ENCODE measurements around the gene WASHC4. TPM values are rescaled to one million over a fixed set of nuclear protein-coding genes. Genes with fewer than 3 reads are reported as not detected.
A peak's percentile ranks its signal among the peaks of the same experiment; 100 is the strongest.

The WASHC4 gene
- total and polyA plus RNA-seq, 10 donors = 25.2 to 172 (median 92.7) TPM

DNA sequence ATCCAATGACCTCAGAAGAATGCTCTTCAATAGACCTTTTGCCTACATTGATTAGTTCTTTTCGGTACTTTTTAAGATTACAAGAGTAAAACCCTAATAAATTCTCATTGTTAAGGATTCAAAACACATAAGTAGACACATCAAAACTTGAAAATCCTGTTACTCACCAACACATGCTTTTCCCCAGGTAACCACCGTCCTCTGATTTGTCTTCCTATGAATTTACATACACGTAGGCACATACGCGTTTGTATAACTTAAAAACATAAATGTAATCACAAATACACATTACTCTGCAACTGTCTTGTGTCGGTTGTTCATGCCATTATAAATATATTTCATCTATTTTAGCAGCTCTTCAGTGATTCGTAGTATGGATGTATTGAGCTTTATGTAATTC, 910 bp upstream of the WASHC4 start:
- Histone ChIP-seq H3K27ac (peak overlapping the region in 1 of 8 donors; percentile 98), H3K4me1 (peaks cover 13 to 43% (median 33%) of the 10 kb centered on the region in 6 donors), H3K36me3 (peaks cover 0 to 8% (median under 1%) of the 10 kb centered on the region in 6 donors), H3K4me3 (peak overlapping the region in 6 of 8 donors; percentile 78 to 97 (median 92)), H3K27me3 (replicated peaks in 1 of 7) (peaks cover 0 to 17% (median 0%) of the 10 kb centered on the region in 7 donors), H3K9me3 (peaks cover 0 to 4% (median 0%) of the 10 kb centered on the region in 8 donors)
- 48 to 52% (median 52%) methylated on average over 7 of the region's 7 CpGs for WGBS, 5 donors
- DNase-seq = no peak
- intact Hi-C loops (cut with DNase I; ENCODE audit: low total_unique reads) = no loop called here
- TF ChIP-seq, protein P1, sequence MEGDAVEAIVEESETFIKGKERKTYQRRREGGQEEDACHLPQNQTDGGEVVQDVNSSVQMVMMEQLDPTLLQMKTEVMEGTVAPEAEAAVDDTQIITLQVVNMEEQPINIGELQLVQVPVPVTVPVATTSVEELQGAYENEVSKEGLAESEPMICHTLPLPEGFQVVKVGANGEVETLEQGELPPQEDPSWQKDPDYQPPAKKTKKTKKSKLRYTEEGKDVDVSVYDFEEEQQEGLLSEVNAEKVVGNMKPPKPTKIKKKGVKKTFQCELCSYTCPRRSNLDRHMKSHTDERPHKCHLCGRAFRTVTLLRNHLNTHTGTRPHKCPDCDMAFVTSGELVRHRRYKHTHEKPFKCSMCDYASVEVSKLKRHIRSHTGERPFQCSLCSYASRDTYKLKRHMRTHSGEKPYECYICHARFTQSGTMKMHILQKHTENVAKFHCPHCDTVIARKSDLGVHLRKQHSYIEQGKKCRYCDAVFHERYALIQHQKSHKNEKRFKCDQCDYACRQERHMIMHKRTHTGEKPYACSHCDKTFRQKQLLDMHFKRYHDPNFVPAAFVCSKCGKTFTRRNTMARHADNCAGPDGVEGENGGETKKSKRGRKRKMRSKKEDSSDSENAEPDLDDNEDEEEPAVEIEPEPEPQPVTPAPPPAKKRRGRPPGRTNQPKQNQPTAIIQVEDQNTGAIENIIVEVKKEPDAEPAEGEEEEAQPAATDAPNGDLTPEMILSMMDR (IDR thresholded peaks at IDR 0.05 in 8 of 11, conservative IDR thresholded peaks at IDR 0.05 in 3 of 11) = no peak
- TF ChIP-seq POLR2AphosphoS5 (IDR thresholded peaks at IDR 0.05) = no peak
- no peak for TF ChIP-seq POLR2A (IDR thresholded peaks at IDR 0.05)

DNA sequence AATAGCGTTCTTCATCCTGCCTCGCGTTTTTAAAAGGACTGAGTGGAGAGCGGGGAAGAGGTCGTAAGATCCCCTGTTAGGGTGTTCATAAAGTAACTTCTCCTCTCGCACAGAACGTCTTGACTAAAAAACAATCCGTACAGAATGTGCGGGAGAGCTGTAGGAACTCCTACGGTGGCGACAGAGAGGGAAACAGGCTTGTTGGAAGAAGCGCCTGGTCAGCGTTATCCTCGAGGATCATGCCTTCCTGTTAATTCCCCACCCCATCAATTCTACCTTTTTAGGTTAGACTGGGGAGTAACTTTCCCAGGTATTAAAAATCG, 399 bp upstream of the WASHC4 start:
- H3K9me3 ChIP-seq = peaks cover 0 to 4% (median 0%) of the 10 kb centered on the region in 8 donors
- H3K27me3 ChIP-seq (replicated peaks in 1 of 7) = peaks cover 0 to 17% (median 0%) of the 10 kb centered on the region in 7 donors
- 0 to 1% (median 1%) methylated on average over 15 of the region's 15 CpGs for WGBS, 5 donors
- peaks cover 18 to 48% (median 38%) of the 10 kb centered on the region in 6 donors for H3K4me1 ChIP-seq
- peaks cover 0 to 13% (median 3%) of the 10 kb centered on the region in 6 donors for H3K36me3 ChIP-seq
- no peak for TF ChIP-seq POLR2AphosphoS5 (IDR thresholded peaks at IDR 0.05)
- TF ChIP-seq, protein P1 (IDR thresholded peaks at IDR 0.05 in 8 of 11, conservative IDR thresholded peaks at IDR 0.05 in 3 of 11) = no peak
- no peak for TF ChIP-seq POLR2A (IDR thresholded peaks at IDR 0.05)
- no peak for DNase-seq
- intact Hi-C loops (cut with DNase I; ENCODE audit: low total_unique reads) = no loop called here
- peak overlapping the region; percentile 78 to 97 (median 91) for H3K4me3 ChIP-seq
- H3K27ac ChIP-seq = peak overlapping the region; percentile 97 to 99 (median 98)

DNA sequence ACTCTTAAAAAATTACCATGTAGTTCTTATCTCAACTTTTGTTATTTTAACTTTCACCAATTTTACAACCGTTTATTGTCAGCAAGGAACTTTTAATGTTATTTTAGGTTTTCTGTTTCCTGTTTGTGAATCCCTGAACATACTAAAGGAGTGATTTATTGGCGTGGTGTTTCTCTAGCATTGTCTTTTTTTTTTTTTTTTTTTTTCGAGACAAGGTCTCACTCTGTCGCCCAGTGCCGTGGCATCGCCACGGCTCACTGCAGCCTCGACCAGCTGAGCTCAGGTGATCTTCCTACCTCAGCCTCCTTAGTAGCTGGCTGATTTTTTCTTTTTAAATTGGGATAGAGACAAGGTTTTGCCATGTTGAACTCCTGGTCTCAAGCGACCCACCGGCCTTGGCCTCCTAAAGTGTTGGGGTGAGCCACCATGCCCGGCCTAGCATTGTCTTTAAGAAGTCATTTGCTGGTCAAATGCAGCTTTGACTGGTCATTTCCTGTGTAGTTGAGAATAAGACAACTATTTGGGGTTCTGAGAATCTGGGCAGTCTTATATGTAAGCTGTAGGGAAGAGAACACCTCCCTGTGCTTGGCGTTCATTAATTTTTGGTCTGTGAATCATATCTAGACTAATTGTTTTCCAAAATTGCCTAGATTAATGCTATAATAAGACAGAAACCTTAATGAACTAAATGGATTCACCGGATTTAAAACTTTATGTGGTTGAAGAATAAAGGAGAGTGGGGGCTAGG, 2.1 kb downstream of the WASHC4 start:
- peaks cover 0 to 14% (median 0%) of the 10 kb centered on the region in 7 donors for H3K27me3 ChIP-seq (replicated peaks in 1 of 7)
- H3K27ac ChIP-seq = peak overlapping the region in 7 of 8 donors; percentile 97 to 99 (median 99)
- peak overlapping the region; percentile 12 to 97 (median 91) for H3K4me3 ChIP-seq
- peaks cover 19 to 73% (median 52%) of the 10 kb centered on the region in 6 donors for H3K4me1 ChIP-seq
- peaks cover 0 to 4% (median 0%) of the 10 kb centered on the region in 8 donors for H3K9me3 ChIP-seq
- TF ChIP-seq POLR2A (IDR thresholded peaks at IDR 0.05) = no peak
- TF ChIP-seq, protein P1 (IDR thresholded peaks at IDR 0.05 in 8 of 11, conservative IDR thresholded peaks at IDR 0.05 in 3 of 11) = no peak
- TF ChIP-seq POLR2AphosphoS5 (IDR thresholded peaks at IDR 0.05) = peak in 1 of 3 donors; percentile 27
- peaks cover 0 to 38% (median 14%) of the 10 kb centered on the region in 6 donors for H3K36me3 ChIP-seq
- intact Hi-C loops (cut with DNase I; ENCODE audit: low total_unique reads) = no loop called here
- peak; percentile 79 for DNase-seq
- 8 to 23% (median 12%) methylated on average over 13 of the region's 13 CpGs for WGBS, 5 donors

DNA sequence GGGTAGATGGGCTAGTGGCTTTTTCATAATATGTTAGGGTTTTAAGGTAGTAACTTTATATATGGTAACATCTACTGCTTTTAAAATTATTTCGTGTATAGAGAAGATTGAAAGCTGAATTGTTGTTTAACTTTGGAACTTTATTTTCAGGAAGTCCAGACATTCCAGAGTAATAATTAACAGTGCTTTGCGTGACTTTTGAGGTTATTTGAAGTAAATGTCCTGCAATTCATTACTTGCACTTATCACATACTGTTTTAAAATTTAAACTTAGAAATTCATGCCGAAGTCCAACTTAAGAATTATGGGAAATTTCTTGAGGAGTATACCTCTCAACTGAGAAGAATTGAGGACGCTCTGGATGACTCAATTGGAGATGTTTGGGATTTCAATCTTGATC, 3.3 kb downstream of the WASHC4 start:
- no peaks in the 10 kb centered on the region for H3K9me3 ChIP-seq
- peak overlapping the region in 3 of 8 donors; percentile 91 to 97 (median 91) for H3K4me3 ChIP-seq
- H3K36me3 ChIP-seq = peaks cover 0 to 50% (median 21%) of the 10 kb centered on the region in 6 donors
- H3K4me1 ChIP-seq = peaks cover 19 to 81% (median 52%) of the 10 kb centered on the region in 6 donors
- no peak for TF ChIP-seq POLR2A (IDR thresholded peaks at IDR 0.05)
- TF ChIP-seq, protein P1 (IDR thresholded peaks at IDR 0.05 in 8 of 11, conservative IDR thresholded peaks at IDR 0.05 in 3 of 11) = no peak
- no peak for TF ChIP-seq POLR2AphosphoS5 (IDR thresholded peaks at IDR 0.05)
- 53 to 65% (median 57%) methylated on average over 4 of the region's 4 CpGs for WGBS, 5 donors
- H3K27me3 ChIP-seq (replicated peaks in 1 of 7) = peaks cover 0 to 9% (median 0%) of the 10 kb centered on the region in 7 donors
- intact Hi-C loops (cut with DNase I; ENCODE audit: low total_unique reads) = no loop called here
- DNase-seq = no peak
- H3K27ac ChIP-seq = peak overlapping the region in 6 of 8 donors; percentile 97 to 99 (median 99)

All from spleen (tissue), 11 donors.